Bronchial epithelial cell (primary cell): Measurements from ENCODE around the gene MYZAP. TPM values are rescaled to one million over a fixed set of nuclear protein-coding genes. Genes with fewer than 3 reads are reported as not detected.

Source experiments
- DNase-seq: peaks from one replicate; pipeline ENCODE4 v3.0.0-alpha.2; 2010; ENCODE audit warnings: low read depth
- FAIRE-seq: peaks from 2 replicates; lab custom pipeline; 2011; peaks lifted over from hg19 to GRCh38; lab: Jason Lieb, UNC
- H3K27me3 ChIP-seq: 2 replicates; pipeline ENCODE4 v1.5.1; 2011; ENCODE audit warnings: low read length; ENCODE audit not compliant: control insufficient read depth, insufficient read depth
- H3K36me3 ChIP-seq: 2 replicates; pipeline ENCODE4 v1.5.1; 2011; ENCODE audit warnings: low read length; ENCODE audit not compliant: control insufficient read depth, insufficient read depth
- H3K4me3 ChIP-seq: 2 replicates; pipeline ENCODE4 v1.5.1; 2011; ENCODE audit warnings: mild to moderate bottlenecking, low read depth, low read length, control low read depth
- total RNA-seq: library from RNA; depleted of rRNA; stranded (reverse); fragments of >200 nt; gene quantifications from 2 replicates; pipeline ENCODE4 v1.2.1, GENCODE V29; 2014
- TF ChIP-seq, protein P1 (sequence below): IDR thresholded peaks from 2 replicates; pipeline ENCODE4 v1.5.1; 2011; ENCODE audit warnings: mild to moderate bottlenecking, moderate library complexity, low read length, control low read depth, inconsistent platforms; ENCODE audit not compliant: insufficient read depth, severe bottlenecking

MYZAP gene
- total RNA-seq, 1 donor from 2014 or later: 2.4 TPM

DNA sequence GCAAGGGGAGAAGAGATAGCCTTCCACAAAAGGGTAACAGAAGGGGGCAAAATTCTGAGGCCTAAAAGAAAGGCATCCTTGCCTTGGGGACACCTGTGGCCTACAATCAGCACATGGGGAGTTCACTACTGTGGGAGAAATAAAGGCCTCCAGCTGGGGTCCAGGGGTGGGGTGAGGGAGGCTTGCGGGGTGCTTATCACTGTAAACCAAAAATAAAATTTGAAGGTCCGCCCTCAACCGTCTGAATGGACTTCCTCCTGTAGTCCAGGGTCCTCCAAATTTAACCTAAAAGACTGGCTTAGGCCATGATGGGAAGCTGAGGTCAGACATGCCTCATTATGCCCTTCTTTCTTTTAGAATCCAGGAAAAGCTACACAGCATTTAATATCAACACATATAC, 112.7 kb downstream of the MYZAP start:
- TF ChIP-seq, protein P1, sequence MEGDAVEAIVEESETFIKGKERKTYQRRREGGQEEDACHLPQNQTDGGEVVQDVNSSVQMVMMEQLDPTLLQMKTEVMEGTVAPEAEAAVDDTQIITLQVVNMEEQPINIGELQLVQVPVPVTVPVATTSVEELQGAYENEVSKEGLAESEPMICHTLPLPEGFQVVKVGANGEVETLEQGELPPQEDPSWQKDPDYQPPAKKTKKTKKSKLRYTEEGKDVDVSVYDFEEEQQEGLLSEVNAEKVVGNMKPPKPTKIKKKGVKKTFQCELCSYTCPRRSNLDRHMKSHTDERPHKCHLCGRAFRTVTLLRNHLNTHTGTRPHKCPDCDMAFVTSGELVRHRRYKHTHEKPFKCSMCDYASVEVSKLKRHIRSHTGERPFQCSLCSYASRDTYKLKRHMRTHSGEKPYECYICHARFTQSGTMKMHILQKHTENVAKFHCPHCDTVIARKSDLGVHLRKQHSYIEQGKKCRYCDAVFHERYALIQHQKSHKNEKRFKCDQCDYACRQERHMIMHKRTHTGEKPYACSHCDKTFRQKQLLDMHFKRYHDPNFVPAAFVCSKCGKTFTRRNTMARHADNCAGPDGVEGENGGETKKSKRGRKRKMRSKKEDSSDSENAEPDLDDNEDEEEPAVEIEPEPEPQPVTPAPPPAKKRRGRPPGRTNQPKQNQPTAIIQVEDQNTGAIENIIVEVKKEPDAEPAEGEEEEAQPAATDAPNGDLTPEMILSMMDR: no peak
- no peak for FAIRE-seq
- DNase-seq: no peak
- H3K4me3 ChIP-seq: no peak overlapping the region
- H3K27me3 ChIP-seq: no peaks in the 10 kb centered on the region
- peaks cover 1% of the 10 kb centered on the region for H3K36me3 ChIP-seq

DNA sequence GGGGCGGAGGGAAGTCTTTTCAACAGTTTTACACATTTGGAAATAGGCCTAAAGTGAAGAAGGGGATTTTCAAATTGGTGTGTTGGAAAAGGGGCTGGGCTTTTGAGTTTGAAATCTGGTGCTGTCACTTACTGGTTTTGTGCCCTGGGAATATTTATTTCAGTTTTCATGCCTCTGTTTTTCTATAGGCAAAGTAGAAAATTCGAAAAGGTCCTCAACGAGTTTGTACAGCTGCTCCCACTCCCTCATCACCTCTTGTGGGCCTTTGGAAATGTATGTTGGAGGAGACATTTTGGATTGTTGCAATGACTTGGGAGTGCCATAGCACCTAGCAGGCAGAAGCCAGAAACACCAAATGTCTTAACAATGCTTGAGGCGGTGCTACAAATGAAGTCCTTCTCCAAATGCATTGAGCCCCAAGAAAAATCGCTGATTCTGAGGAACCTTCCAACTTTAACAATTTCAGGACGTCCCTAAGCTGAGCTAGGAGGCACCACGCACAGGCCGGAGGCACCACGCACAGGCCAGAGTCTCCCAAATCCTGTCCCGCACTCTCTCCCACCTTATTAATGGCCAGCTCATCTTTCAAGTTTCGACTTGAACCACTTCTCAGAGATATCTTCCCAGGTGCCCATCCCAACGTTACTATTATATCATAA, 114.2 kb downstream of the MYZAP start:
- no peak for FAIRE-seq
- Histone ChIP-seq H3K27me3 (no peaks in the 10 kb centered on the region), H3K4me3 (peak overlapping the region; percentile 56), H3K36me3 (peaks cover 5% of the 10 kb centered on the region)
- TF ChIP-seq, protein P1: no peak
- DNase-seq: no peak

DNA sequence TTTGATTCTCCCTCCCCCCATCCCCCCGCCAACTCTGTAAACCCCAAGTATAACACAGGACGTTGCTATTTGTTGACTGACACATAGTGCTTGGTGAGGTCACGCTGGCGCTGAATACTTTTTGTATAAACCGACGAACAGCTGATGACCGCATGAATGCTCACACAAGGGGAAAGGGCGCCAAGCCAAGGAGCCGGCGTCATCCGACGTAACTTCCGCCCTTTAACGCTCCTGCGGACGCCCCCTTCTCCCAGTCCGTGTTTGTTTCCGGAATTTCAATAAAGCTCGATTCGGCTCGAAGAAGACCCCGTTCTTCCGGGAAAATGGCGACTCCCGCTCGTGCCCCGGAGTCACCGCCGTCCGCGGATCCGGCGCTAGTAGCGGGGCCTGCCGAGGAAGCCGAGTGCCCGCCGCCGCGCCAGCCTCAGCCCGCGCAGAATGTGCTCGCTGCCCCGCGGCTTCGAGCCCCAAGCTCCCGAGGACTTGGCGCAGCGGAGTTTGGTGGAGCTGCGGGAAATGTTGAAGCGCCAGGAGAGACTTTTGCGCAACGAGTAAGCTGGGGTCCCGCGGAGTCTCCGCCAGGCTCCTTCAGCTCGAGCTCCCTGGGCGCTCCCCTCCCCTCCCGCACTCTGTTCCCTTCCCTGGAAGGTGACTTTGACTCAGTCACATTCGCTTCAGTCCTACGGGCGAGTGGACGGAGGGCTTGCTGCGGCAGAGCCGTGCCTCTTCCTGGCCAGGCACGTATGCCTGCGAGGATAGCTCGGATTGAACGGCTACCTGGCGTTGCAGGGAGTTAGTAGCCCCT, 114.9 kb downstream of the MYZAP start, which contains the start of gene POLR2M:
Gene POLR2M (plus strand): TSS at position 310 of the 805 bp plus-strand sequence. CDS start 129 bp downstream, at position 439.
- Histone ChIP-seq H3K4me3 (peak within 1 kb of the TSS; percentile 56), H3K27me3 (no peaks in the 10 kb centered on the region), H3K36me3 (peaks cover 8% of the 10 kb centered on the region)
- peak; percentile 98 for DNase-seq
- TF ChIP-seq, protein P1: no peak
- FAIRE-seq: no peak

DNA sequence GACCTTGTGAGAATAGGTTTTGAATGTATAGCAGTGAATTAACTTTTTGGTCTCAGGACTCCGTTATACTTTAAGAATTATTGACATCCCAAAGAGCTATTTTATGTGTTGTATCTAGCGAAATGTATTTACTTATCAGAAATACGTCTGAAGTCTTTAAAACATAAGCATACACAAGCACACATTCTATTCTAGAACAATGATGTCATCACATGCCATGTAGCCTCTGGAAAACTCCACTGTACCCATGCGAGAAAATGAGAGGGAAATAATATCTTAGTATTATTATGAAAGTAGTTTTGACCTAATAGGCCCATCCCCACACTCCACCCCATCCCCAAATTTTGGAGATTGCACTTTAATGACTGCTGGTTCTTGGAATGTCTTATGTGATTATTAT, 116.3 kb downstream of the MYZAP start:
- FAIRE-seq: no peak

DNA sequence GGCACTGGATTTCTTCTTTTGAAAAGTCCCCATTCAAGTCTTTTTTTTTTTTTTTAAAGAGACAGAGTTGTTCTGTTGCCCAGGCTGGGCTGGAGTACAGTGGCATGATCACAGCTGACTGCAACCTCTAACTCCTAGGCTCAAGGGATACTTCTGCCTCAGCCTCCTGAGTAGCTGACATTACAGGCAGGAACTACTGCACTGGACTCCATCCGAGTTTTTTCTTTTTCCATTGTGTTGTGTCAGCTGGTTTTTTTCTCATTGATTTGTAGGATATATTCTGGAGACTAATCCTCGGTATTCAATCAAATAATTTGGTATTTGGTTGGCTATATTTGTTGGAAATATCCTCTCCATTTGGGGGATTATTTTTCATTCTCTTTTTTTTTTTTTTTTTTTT, 126.6 kb downstream of the MYZAP start:
- Histone ChIP-seq H3K4me3 (no peak overlapping the region), H3K36me3 (peaks cover 1% of the 10 kb centered on the region), H3K27me3 (no peaks in the 10 kb centered on the region)
- TF ChIP-seq, protein P1: no peak
- FAIRE-seq: no peak
- DNase-seq: no peak

More for the DNA sequence above, 116.3 kb downstream of the MYZAP start:
- no peaks in the 10 kb centered on the region for H3K27me3 ChIP-seq
- peaks cover 14% of the 10 kb centered on the region for H3K36me3 ChIP-seq
- DNase-seq: peak; percentile 40
- peak overlapping the region; percentile 56 for H3K4me3 ChIP-seq
- TF ChIP-seq, protein P1: no peak
